Endothelial cell of umbilical vein (primary cell): Measurements from ENCODE around the gene SLFN12. TPM values are rescaled to one million over a fixed set of nuclear protein-coding genes. Genes with fewer than 3 reads are reported as not detected.

ENCODE experiments used
- BruUV-seq: library from RNA; stranded (reverse); fragments of 400-500 nt; replicated peaks from 2 replicates; lab custom pipeline; 2021; lab: Mats Ljungman, UMichigan
- CTCF ChIA-PET: fragments of 300-600, 350-600 bp; sonication (Branson Sonifier 250); formaldehyde crosslinking; loops from one replicate; lab custom pipeline; 2021; ENCODE audit warnings: antibody characterized with exemption, inconsistent platforms; lab: Charles Lee
- POLR2A ChIA-PET: fragments of 300-600, 350-600 bp; sonication (Branson Sonifier 250); formaldehyde crosslinking; loops from one replicate; lab custom pipeline; 2021; ENCODE audit warnings: antibody characterized with exemption, inconsistent platforms; lab: Charles Lee
- DNase-seq: peaks from one replicate; pipeline ENCODE4 v3.0.0-alpha.2; 2011; ENCODE audit warnings: low read depth, low spot score
- FAIRE-seq: peaks from 2 replicates; lab custom pipeline; 2011; peaks lifted over from hg19 to GRCh38; lab: Jason Lieb, UNC
- H2AFZ ChIP-seq: 2 replicates; pipeline ENCODE4 v1.6.0; 2012; ENCODE audit warnings: low read depth, low read length, control low read depth, inconsistent platforms
- H3K27ac ChIP-seq: 2 replicates; pipeline ENCODE4 v1.5.1; 2011; ENCODE audit warnings: low read depth, mild to moderate bottlenecking, control low read depth, low read length, moderate library complexity; ENCODE audit not compliant: insufficient read depth
- H3K27me3 ChIP-seq, 2 experiments: 2 replicates each; pipeline versions ENCODE4 v1.6.0 to v1.6.1; 2011; ENCODE audit warnings: low read length in 2 of 2, mixed read lengths in 1 of 2; ENCODE audit not compliant: control insufficient read depth in 2 of 2, insufficient read depth in 2 of 2
- H3K36me3 ChIP-seq, 2 experiments: 2 replicates in 1 of 2; 3 replicates in 1 of 2; pipeline ENCODE4 v1.5.1; 2011; ENCODE audit warnings: low read length in 2 of 2, mild to moderate bottlenecking in 1 of 2, moderate library complexity in 1 of 2; ENCODE audit not compliant: control insufficient read depth in 2 of 2, insufficient read depth in 2 of 2; ENCODE audit errors: extremely low read depth in 1 of 2
- H3K4me1 ChIP-seq: 3 replicates; pipeline ENCODE4 v1.5.1; 2011; ENCODE audit warnings: mild to moderate bottlenecking, low read length; ENCODE audit not compliant: control insufficient read depth, insufficient read depth; ENCODE audit errors: extremely low read depth
- H3K4me2 ChIP-seq: 2 replicates; pipeline ENCODE4 v1.6.1; 2011; ENCODE audit warnings: low read length, control low read depth, mixed read lengths; ENCODE audit not compliant: insufficient read depth
- H3K4me3 ChIP-seq, 3 experiments: fragments of 200-600 bp in 1 of 3; sonication (generic), shearing (Covaris generic) in 1 of 3; replicated peaks in 1 of 3; 2 replicates each; pipeline ENCODE4 v1.5.1; 2011 to 2016; ENCODE audit warnings: control low read depth in 3 of 3, low read length in 3 of 3, mild to moderate bottlenecking in 2 of 3, inconsistent platforms in 1 of 3, low read depth in 1 of 3, moderate library complexity in 1 of 3; ENCODE audit not compliant: insufficient read depth in 1 of 3
- H3K79me2 ChIP-seq: 2 replicates; pipeline ENCODE4 v1.6.0; 2012; ENCODE audit warnings: low read length, inconsistent platforms; ENCODE audit not compliant: control insufficient read depth, insufficient read depth
- H3K9ac ChIP-seq: replicated peaks from 2 replicates; pipeline ENCODE3; 2011; ENCODE audit warnings: low read length, control low read depth; ENCODE audit not compliant: insufficient read depth; ENCODE audit errors: extremely low read depth
- H3K9me1 ChIP-seq: replicated peaks from 3 replicates; pipeline ENCODE4 v1.6.0; 2011; ENCODE audit warnings: mild to moderate bottlenecking, low read length; ENCODE audit not compliant: control insufficient read depth, insufficient read depth; ENCODE audit errors: extremely low read depth
- H3K9me3 ChIP-seq: replicated peaks from 2 replicates; pipeline ENCODE4 v1.5.1; 2012; ENCODE audit warnings: low read length, inconsistent platforms; ENCODE audit not compliant: control insufficient read depth, insufficient read depth
- H4K20me1 ChIP-seq: replicated peaks from 2 replicates; pipeline ENCODE3; 2011; ENCODE audit warnings: mild to moderate bottlenecking, low read length; ENCODE audit not compliant: control insufficient read depth, insufficient read depth; ENCODE audit errors: extremely low read depth
- EZH2 ChIP-seq: IDR thresholded peaks from 2 replicates; pipeline ENCODE4 v1.6.1; 2012; ENCODE audit warnings: borderline replicate concordance, low read depth, mild to moderate bottlenecking, moderate library complexity, low read length, inconsistent platforms; ENCODE audit not compliant: severe bottlenecking
- FOS ChIP-seq: IDR thresholded peaks from 2 replicates; pipeline ENCODE4 v1.6.1; 2011; ENCODE audit warnings: mild to moderate bottlenecking, low read length, moderate library complexity, borderline replicate concordance; ENCODE audit not compliant: insufficient read depth
- GATA2 ChIP-seq: IDR thresholded peaks from 2 replicates; pipeline ENCODE4 v1.7.0; 2011; ENCODE audit warnings: low read depth, mild to moderate bottlenecking, moderate library complexity, mixed read lengths, low read length; ENCODE audit not compliant: insufficient read length, insufficient read depth
- JUN ChIP-seq: IDR thresholded peaks from 2 replicates; pipeline ENCODE4 v1.6.1; 2011; ENCODE audit warnings: borderline replicate concordance, low read depth; ENCODE audit not compliant: insufficient read length, insufficient read depth
- MYC ChIP-seq: IDR thresholded peaks from one replicate; pipeline ENCODE4 v1.6.1; 2011; ENCODE audit warnings: mild to moderate bottlenecking, low read depth, low read length
- POLR2A ChIP-seq: IDR thresholded peaks from 2 replicates; pipeline ENCODE4 v1.6.1; 2012; ENCODE audit warnings: low read depth, mild to moderate bottlenecking, control low read depth, low read length
- POLR2AphosphoS5 ChIP-seq: IDR thresholded peaks from 2 replicates; pipeline ENCODE4 v1.6.1; 2012; ENCODE audit warnings: low read depth, mild to moderate bottlenecking, control low read depth, low read length, moderate library complexity; ENCODE audit not compliant: insufficient read depth
- dilution Hi-C: fragments of 300-500 bp; cut with MboI; formaldehyde crosslinking; loops from one replicate; pipeline ENCODE4 v1.15.0; 2019; ENCODE audit warnings: low sequenced_read_pairs; ENCODE audit not compliant: extremely low pct_ligation_motif_present
- intact Hi-C: fragments of 100-400 bp; cut with micrococcal nuclease; formaldehyde crosslinking; loops from one replicate; pipeline ENCODE4 v1.10.0; 2022
- polyA plus RNA-seq, 4 experiments: library from polyadenylated mRNA; depleted of rRNA in 3 of 4; stranded (reverse) in 3 of 4; unstranded in 1 of 4; fragments of >200 nt; gene quantifications; 2 replicates each; pipeline versions ENCODE4 v1.2.1 to v1.2.3, GENCODE V29; 2011 to 2012; ENCODE audit warnings: missing spikeins in 1 of 4
- total RNA-seq: library from RNA; stranded (reverse); gene quantifications from 2 replicates; pipeline ENCODE4 v1.2.3, GENCODE V29; 2021
- TF ChIP-seq, protein P1 (sequence below), 2 donors: IDR thresholded peaks; 1 replicate in 1 of 2; 2 replicates in 1 of 2; pipeline ENCODE4 v1.5.1; 2011; ENCODE audit warnings: low read length in 2 of 2, mild to moderate bottlenecking in 2 of 2, moderate library complexity in 2 of 2, control low read depth in 1 of 2, inconsistent platforms in 1 of 2, low read depth in 1 of 2; ENCODE audit not compliant: insufficient read depth in 1 of 2; ENCODE audit errors: extremely low read depth in 1 of 2

Gene SLFN12
- total and polyA plus RNA-seq, 2 donors (not counting 3 experiments of a cell fraction or from before 2014, with no cell fraction given) = 17.8 to 42.6 TPM

DNA sequence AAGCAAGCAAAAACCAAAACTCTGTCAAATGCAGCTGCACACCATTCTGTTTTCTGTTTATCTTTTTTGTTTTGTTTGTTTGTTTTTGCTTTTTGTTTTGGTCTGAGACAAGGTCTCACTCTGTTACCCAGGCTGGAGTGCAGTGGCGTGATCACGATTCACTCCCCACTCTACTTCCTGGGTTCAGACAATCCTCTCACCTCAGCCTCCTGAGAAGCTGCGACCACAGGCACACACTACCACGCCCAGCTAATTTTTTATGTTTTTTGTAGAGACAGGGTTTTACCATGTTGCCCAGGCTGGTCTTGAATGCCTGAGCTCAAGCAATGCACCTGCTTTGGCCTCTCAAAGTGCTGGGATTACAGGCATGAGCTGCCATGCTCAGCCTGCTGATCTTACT, 35.5 kb upstream of the SLFN12 start:
- no peak overlapping the region for H2AFZ ChIP-seq
- no peaks in the 10 kb centered on the region for H3K36me3 ChIP-seq
- no peaks in the 10 kb centered on the region for H3K9me1 ChIP-seq
- no peaks in the 10 kb centered on the region for H3K9me3 ChIP-seq
- H3K4me3 ChIP-seq = no peak overlapping the region
- peaks cover 15 to 18% of the 10 kb centered on the region in 2 experiments for H3K27me3 ChIP-seq
- no peaks in the 10 kb centered on the region for H3K4me1 ChIP-seq
- DNase-seq = no peak
- H3K27ac ChIP-seq = no peak overlapping the region
- no peak overlapping the region for H3K9ac ChIP-seq
- no TSS peak for BruUV-seq
- no peak for FAIRE-seq
- H4K20me1 ChIP-seq = no peaks in the 10 kb centered on the region
- no peaks in the 10 kb centered on the region for H3K79me2 ChIP-seq
- no peak overlapping the region for H3K4me2 ChIP-seq
- dilution Hi-C loops (no loop called here), intact Hi-C loops (no loop called here)
- CTCF ChIA-PET = no interaction called here
- TF ChIP-seq, protein P1, sequence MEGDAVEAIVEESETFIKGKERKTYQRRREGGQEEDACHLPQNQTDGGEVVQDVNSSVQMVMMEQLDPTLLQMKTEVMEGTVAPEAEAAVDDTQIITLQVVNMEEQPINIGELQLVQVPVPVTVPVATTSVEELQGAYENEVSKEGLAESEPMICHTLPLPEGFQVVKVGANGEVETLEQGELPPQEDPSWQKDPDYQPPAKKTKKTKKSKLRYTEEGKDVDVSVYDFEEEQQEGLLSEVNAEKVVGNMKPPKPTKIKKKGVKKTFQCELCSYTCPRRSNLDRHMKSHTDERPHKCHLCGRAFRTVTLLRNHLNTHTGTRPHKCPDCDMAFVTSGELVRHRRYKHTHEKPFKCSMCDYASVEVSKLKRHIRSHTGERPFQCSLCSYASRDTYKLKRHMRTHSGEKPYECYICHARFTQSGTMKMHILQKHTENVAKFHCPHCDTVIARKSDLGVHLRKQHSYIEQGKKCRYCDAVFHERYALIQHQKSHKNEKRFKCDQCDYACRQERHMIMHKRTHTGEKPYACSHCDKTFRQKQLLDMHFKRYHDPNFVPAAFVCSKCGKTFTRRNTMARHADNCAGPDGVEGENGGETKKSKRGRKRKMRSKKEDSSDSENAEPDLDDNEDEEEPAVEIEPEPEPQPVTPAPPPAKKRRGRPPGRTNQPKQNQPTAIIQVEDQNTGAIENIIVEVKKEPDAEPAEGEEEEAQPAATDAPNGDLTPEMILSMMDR (IDR thresholded peaks at IDR 0.05; ENCODE audit: extremely low read depth in 1 of 2, insufficient read depth in 1 of 2, low read depth in 1 of 2, low read length in 2 of 2) = no peak
- no peak for TF ChIP-seq POLR2AphosphoS5
- TF ChIP-seq FOS = no peak
- TF ChIP-seq POLR2A = no peak
- TF ChIP-seq JUN = no peak
- TF ChIP-seq EZH2 = no peak
- no peak for TF ChIP-seq GATA2
- no peak for TF ChIP-seq MYC
- POLR2A ChIA-PET = no interaction called here
